ENCODE results near the gene ADGRL3. TPM values are rescaled to one million over a fixed set of nuclear protein-coding genes. Genes with fewer than 3 reads are reported as not detected.

The ADGRL3 gene
- total RNA-seq, 4 donors from 2014 or later: 2.2 to 10.0 (median 4.6) TPM

- DNase-seq: no peak
- intact Hi-C loops (cut with DNase I; ENCODE audit: low total_unique reads): no loop called here
- Histone ChIP-seq H3K27ac (no peak overlapping the region), H3K4me3 (no peak overlapping the region), H3K4me1 (no peaks in the 10 kb centered on the region), H3K27me3 (no peaks in the 10 kb centered on the region), H3K9me3 (no peaks in the 10 kb centered on the region), H3K36me3 (no peaks in the 10 kb centered on the region)
- in situ Hi-C loops (cut with MboI; ENCODE audit: low pct_ligation_motif_present in 1 of 4, low pct_unique_long_range_greater_than_20kb in 1 of 4, low sequenced_read_pairs in 3 of 4): no loop called here
- WGBS, 2 donors (ENCODE audit: low coverage in 1 of 2): 88 to 100% methylated on average over 1 of the region's 1 CpG
- TF ChIP-seq POLR2A (IDR thresholded peaks at IDR 0.05) (no peak), CTCF (IDR thresholded peaks at IDR 0.05) (no peak), EP300 (IDR thresholded peaks at IDR 0.05; ENCODE audit: low read depth) (no peak), POLR2AphosphoS5 (IDR thresholded peaks at IDR 0.05) (no peak)
These were observed 25.5 kb downstream of the ADGRL3 start for GRCh38 chr4:61225656-61226055.

GRCh38 chr4:61231421-61231820 is 31.3 kb downstream of the ADGRL3 start:
- no peaks in the 10 kb centered on the region for H3K4me1 ChIP-seq
- no peaks in the 10 kb centered on the region for H3K9me3 ChIP-seq
- no peak overlapping the region for H3K27ac ChIP-seq
- no peaks in the 10 kb centered on the region for H3K36me3 ChIP-seq
- H3K4me3 ChIP-seq: no peak overlapping the region
- no peaks in the 10 kb centered on the region for H3K27me3 ChIP-seq
- TF ChIP-seq POLR2A (IDR thresholded peaks at IDR 0.05) (no peak), CTCF (IDR thresholded peaks at IDR 0.05) (no peak)
- no peak for DNase-seq
- intact Hi-C loops (cut with DNase I; ENCODE audit: low total_unique reads) (no loop called here), in situ Hi-C loops (cut with MboI; ENCODE audit: low pct_ligation_motif_present in 1 of 4, low pct_unique_long_range_greater_than_20kb in 1 of 4, low sequenced_read_pairs in 3 of 4) (no loop called here)
- WGBS, 2 donors (ENCODE audit: low coverage in 1 of 2): 77 to 81% methylated on average over 7 of the region's 7 CpGs

GRCh38 chr4:61239250-61239649 is 39.1 kb downstream of the ADGRL3 start:
- Histone ChIP-seq H3K4me1 (no peaks in the 10 kb centered on the region), H3K9me3 (no peaks in the 10 kb centered on the region), H3K27me3 (no peaks in the 10 kb centered on the region), H3K27ac (no peak overlapping the region), H3K4me3 (no peak overlapping the region), H3K36me3 (no peaks in the 10 kb centered on the region)
- WGBS, 2 donors (ENCODE audit: low coverage in 1 of 2): 50 to 52% methylated on average over 1 of the region's 1 CpG
- intact Hi-C loops (cut with DNase I; ENCODE audit: low total_unique reads) (no loop called here), in situ Hi-C loops (cut with MboI; ENCODE audit: low pct_ligation_motif_present in 1 of 4, low pct_unique_long_range_greater_than_20kb in 1 of 4, low sequenced_read_pairs in 3 of 4) (no loop called here)
- no peak for DNase-seq
- TF ChIP-seq POLR2A (IDR thresholded peaks at IDR 0.05) (no peak), CTCF (IDR thresholded peaks at IDR 0.05) (no peak), POLR2AphosphoS5 (IDR thresholded peaks at IDR 0.05) (no peak), EP300 (IDR thresholded peaks at IDR 0.05; ENCODE audit: low read depth) (no peak)

GRCh38 chr4:61243962-61244361 is 43.8 kb downstream of the ADGRL3 start:
- H3K27me3 ChIP-seq: no peaks in the 10 kb centered on the region
- no peak overlapping the region for H3K27ac ChIP-seq
- DNase-seq: no peak
- no peak overlapping the region for H3K4me3 ChIP-seq
- H3K36me3 ChIP-seq: no peaks in the 10 kb centered on the region
- in situ Hi-C loops (cut with MboI; ENCODE audit: low pct_ligation_motif_present in 1 of 4, low pct_unique_long_range_greater_than_20kb in 1 of 4, low sequenced_read_pairs in 3 of 4) (no loop called here), intact Hi-C loops (cut with DNase I; ENCODE audit: low total_unique reads) (no loop called here)
- WGBS, 2 donors (ENCODE audit: low coverage in 1 of 2): 39 to 50% methylated on average over 2 of the region's 2 CpGs
- no peak for TF ChIP-seq POLR2AphosphoS5 (IDR thresholded peaks at IDR 0.05)
- TF ChIP-seq EP300 (IDR thresholded peaks at IDR 0.05; ENCODE audit: low read depth): no peak
- TF ChIP-seq CTCF (IDR thresholded peaks at IDR 0.05): no peak
- TF ChIP-seq POLR2A (IDR thresholded peaks at IDR 0.05): no peak
- H3K4me1 ChIP-seq: peaks cover 0 to 5% (median 0%) of the 10 kb centered on the region in 4 donors
- no peaks in the 10 kb centered on the region for H3K9me3 ChIP-seq

All from transverse colon (tissue), 4 donors.